GM19372 (cell line): Measurements from ENCODE around the gene ZFX.
"Not testable (repeated sequence)": the region's sequence is repeated elsewhere in the genome, so short reads cannot be mapped to it uniquely, and the experiment has no call there.

Experiments
- ATAC-seq: cut with Tn5 transposase; IDR thresholded peaks from one replicate; pipeline ENCODE4 v1.9.1; 2021; ENCODE audit warnings: mild to moderate bottlenecking, low read depth, moderate library complexity; ENCODE audit not compliant: unreplicated experiment

Gene ZFX

DNA sequence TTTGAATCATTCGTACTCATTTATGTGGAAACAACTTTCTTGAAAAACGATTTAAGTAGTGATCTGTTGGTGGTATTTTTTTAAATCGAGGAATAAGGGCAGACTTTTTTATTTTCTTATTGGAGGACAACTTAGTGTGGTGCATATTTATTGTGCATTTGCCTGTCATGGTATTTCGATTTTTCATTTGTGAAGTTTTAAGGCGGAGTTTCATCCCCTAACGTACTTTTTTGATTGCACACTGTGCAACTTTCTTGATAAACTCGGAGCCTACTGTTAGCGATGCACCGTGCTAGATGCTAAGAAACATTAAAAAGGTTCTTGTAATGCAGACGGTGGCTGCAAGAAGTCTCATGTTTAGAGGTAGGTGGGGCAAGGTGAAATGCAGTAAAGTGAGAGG lies 1.4 kb downstream of the ZFX start:
- ATAC-seq, result no peak

DNA sequence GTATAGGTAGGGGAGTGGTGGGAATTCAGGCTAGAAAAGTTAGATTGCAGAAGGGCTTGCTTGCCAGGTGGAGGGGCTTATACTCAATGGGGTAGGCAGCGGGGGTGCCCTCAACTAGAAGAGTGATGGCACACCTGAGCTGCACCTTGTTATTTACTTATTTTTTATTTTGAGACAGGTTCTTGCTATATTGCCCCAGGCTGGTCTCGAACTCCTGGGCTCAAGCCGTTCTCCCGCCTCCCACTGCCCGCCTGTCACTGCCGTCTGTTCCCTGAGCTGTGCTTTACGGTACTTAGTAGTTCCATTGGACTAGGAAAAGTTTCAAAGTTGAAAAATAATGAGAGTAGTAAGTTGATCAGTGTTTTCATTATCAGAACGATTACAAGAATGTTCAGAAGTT lies 2.0 kb downstream of the ZFX start:
- no peak for ATAC-seq

DNA sequence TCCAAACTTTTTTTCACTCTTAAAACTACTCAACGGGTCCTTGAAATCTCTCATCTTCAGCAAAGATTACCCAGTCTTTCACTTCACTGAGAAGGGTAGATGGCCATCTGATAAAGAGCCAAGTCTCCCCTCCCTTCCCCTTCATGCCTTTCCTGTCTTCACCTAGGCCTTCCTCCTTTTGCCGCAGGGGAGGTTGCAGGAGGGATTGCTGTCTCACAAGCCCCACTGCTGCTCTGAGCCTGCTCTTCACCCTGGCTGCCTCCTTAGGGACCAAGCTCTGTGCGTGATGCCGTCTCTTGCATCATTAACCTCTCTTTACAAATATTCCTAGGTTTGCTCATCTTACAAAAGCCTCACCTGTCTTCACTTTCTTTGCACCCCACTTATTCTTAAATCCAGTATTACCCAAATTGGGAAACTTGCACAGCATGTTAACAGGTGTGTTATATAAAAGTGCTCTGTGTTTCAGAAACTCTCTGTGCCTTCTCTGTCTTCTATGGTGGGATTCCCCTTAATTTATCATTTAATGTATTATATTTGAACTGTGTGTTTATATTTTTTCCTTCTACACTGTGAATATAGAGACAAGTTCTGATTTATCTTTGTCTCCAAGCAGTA lies 3.8 kb downstream of the ZFX start:
- ATAC-seq, result no peak

DNA sequence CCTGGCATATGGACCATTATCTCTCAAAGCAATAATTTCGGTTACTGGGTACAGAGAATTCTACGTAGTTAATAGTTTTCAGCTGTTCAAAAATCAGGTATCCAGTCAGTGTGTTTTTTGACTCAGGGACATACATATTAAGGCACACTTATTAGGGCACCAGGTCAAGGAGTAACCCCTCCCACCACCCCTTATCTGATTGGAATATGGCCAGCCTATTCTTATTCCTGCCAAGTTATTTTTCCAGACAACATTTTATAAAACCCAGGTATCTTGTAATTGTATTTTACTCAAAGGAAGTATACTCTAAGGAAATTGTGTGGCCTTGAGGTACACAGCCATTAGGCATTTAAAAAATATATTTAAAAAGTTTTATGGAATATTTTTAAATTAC lies 4.3 kb downstream of the ZFX start:
- no peak for ATAC-seq

DNA sequence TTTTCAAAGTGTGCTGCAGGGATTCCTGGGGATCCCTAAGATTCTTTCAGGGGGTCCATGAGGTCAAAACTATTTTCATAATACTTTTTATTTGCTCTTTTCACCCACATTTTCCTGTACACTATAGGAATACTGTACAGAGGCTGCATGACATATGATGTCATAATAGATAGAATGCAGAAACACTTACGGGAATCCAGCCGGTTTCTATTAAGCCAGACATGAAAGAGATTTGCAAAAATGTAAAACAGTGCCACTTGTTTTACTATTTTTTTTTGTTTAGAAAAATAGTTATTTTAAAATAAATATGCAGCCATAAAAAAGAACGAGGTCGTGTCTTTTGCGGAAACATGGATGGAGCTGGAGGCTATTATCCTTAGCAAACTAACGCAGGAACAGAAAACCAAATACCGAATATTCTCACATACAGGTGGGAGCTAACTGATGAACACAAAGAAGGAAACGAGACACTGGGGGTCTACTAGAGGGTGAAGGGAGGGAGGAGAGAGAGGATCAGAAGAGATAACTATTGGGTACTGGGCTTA lies 5.0 kb downstream of the ZFX start:
- no peak for ATAC-seq

DNA sequence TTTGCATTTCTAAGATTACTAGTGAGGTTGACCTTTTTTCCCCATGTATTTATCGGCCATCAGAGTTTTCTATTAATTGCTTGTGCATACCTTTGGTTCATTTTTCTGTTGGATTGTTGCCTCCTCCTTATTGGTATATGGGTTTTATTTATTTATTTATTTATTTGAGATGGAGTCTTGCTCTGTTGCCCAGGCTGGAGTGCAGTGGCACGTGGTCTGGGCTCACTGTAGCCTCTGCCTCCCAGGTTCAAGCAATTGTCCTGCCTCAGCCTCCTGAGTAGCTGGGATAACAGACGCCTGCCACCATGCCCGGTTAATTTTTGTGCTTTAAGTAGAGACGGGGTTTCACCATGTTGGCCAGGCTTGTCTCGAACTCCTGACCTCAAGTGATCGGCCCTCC lies 6.2 kb downstream of the ZFX start:
- not testable (repeated sequence) for ATAC-seq

DNA sequence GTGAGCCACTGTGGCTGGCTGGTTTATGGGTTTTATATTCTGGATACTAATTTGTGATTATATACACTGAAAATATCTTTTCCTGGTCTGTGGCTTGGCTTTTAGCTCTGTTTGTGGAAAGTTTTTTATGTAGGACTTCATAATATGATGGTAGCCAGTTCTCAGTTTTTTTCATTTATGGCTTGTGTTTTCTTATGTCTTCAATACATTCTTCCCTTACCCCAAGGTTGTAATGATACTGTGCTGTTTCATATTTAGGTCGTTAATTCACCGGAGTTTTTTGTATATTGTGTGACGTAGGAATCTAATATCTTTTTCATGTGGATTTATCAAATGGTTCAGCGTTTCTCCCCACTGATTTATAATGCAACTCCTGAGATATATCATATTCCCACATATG lies 6.6 kb downstream of the ZFX start:
- ATAC-seq, result no peak

DNA sequence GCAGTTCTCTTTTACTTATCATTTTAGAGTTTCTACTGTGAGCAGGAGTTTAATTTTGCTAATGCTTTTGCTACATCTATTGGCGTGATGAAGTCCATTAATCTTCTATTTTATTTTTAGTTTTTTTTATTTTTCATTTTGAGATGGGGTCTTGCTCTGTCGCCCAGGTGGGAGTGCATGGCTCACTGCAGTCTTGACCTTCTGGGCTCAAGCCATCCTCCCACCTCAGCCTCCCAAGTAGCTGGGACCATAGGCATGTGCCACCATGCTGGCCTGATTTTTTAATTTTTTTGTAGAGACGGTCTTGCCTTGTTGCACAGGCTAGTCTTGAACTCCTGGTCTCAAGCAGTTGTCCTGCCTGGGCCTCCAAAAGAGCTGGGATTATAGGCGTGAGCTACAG lies 9.4 kb downstream of the ZFX start:
- no peak for ATAC-seq

DNA sequence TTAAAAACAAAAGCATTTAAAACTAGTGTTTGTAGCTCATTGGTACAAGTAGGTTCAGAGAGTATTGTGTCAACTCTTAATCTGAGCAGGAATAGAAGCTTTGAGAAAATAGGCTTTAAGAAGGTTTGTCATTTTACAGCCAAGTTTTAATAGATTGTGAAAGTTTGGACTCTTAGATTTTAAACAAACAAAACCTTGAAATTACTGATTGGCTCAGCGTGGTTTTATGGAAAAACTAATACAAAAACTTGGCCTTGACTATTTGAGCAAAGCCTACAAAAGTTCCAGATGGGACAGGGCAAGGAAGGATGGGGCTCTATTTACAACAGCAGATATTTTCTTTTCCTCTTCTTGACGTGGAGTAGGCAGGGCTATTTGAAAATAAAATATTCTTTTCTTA lies 16.5 kb downstream of the ZFX start:
- no peak for ATAC-seq

DNA sequence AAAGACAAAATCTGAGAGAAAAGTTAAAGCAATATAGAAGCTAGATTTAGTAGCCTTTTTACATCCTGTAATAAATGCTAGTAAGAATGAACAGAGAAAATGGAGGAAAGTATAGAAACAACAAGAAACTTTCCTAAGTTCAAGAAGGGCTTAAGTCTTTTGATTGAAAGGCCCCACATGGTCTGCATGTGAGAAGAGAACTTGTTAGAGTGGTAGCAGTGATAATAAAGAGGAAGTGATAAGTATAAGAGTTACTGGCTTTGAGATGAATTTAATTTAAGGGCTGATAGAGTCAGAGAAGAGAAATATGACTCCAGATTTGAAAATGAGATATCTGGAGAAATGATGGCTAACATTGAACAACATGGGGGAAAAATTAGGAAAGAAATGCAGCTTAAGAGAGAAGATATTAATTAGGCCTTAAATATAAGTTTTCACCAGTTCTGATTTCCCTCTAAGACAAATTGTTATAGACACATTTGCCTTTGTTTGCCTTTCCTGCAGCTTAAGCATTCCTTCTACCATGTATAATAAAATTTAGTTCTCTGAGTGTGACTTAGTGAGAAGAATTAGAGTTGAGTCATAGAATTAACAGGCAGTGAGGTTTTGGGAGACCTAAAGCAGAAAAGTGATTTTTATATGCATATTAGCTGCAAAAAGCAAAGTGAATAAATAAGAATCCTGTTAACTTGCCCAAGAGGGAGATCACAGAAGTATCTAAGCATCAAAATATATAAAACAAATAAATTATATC lies 18.4 kb downstream of the ZFX start:
- ATAC-seq, result no peak

DNA sequence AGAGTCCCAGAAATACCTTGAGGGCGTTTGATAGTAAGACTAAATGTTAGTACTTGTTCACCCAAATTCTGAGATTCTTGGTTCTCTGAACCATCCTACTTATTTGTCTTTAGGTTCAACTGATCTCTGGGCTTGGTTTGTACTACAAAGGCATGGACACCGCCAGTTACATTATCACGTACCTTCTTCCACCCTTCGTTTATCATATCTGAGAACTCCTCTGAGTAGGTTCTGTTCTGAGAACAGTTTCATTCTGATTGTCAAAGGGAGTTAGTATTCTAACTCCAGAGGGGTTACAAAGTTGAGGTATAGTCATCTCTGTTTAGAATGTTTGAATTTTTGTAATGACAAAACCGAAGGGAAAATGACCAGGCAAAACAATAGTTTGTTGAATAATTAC lies 19.3 kb downstream of the ZFX start:
- no peak for ATAC-seq

DNA sequence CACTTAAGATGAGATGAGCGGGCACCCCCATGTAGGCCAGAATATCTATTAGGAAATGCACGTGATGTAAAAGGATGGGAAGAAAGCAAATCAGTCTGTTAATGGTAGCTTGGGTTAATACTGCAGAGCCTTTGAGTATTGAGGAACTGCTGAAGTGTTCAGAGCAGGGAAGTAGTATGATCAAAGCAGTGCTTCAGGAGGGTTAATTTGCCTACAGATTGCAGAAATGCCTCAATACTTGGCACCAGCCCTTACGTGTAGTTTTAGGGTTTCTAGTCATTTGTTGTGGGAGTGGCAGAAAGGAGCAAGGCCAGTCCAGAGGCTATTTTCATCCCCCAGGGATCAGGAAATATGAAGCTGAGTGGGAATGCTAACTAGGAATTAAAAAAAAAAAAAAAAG lies 19.7 kb downstream of the ZFX start:
- no peak for ATAC-seq

DNA sequence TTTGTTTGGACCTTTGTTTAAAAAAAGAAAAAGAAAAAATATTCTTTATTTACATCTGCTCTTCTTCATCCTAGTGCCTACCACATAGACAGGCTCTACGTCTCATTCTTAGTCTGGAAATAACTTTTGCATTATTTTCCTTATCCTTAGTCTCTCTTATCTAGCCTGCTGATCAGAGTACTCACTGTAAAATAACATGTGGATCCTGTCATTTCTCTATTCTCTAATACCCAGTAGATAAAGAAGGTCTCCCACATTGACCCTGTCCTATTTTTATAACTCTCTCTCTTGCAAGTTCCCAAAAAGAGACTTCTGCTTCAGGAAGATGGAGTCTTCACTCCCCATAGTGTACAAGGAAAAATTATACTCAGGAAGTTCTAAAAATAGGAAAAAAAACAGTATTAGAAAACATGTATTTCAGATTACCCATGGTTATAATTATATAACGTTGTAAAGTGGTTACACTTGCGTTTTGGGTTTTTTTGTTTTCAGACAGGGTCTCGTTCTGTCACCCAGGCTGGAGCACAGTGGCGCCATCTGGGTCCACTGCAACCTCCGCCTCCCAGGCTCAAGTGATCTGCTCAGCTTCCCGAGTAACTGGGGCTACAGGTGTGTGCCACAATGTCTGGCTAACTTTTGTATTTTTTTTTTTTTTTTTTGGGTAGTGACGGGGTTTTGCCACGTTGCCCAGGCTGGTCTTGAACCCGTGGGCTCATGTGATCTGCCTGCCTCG lies 23.8 kb downstream of the ZFX start:
- ATAC-seq, result no peak

DNA sequence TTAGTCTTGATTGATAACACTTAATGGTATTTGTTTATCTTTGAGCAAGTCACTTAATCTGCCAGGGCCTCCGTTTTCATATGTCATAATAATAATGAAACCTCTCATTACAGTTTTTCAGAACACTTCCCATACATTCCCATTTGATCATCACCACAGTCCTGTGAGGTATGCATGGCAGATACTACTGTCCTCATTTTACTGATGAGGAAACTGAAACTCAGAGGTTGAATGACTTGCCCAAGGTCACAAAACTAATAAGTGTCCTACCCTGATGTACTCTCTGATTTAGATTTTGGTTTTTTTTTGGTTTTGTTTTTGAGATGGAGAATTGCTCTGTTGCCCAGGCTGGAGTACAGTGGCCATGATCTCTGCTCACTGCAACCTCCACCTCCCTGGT lies 25.7 kb downstream of the ZFX start:
- ATAC-seq, result no peak

DNA sequence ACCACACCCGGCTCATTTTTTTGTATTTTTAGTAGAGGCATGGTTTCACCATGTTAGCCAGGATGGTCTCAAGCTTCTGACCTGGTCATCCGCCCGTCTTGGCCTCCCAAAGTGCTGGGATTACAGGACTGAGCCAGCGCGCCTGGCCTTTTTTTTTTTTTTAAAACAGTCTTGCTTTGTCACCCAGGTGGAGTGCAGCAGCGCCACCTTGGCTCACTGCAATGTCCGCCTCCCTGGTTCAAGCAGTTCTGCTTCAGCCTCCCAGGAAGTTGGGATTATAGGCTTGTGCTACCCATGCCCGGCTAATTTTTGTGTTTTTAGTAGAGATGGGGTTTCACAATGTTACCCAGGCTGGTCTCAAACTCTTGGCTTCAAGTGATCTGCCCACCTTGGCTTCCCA lies 28.9 kb downstream of the ZFX start:
- no peak for ATAC-seq

DNA sequence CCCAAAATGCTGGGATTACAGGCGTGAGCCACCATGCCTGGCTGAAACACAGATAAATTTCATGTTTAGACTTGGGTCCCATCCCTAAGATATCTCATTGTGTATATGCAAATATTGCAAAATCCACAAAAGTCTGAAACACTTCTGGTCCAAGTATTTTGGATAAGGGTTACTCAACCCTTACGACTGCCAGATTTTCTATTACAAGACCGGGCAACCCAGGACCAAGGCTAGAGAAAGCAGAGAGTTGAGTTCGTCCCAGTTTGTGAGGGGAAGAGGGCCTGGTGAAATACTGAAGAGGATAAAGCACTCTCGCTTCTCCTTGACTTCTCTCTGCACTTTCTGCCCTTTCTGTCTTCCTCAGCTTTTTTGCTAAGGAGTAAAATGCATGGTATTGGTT lies 34.5 kb downstream of the ZFX start:
- ATAC-seq, result no peak

DNA sequence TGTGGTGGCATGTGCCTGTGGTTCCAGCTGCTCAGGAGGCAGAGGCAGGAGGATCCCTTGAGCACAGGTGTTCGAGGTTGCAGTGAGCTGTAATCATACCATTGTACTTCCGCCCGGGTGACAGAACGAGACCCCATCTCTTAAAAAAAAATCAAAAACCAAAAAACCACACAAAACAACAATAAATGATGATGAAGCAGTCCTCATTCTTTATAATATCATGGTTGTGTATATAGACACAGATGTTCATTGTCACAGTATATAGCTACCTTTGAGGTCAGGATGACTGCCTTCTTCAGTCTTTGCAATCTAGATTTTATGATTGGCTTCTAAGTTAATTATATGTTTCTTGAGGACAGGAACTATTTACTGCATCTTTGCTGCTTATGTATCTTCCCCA lies 37.0 kb downstream of the ZFX start:
- ATAC-seq, result no peak

DNA sequence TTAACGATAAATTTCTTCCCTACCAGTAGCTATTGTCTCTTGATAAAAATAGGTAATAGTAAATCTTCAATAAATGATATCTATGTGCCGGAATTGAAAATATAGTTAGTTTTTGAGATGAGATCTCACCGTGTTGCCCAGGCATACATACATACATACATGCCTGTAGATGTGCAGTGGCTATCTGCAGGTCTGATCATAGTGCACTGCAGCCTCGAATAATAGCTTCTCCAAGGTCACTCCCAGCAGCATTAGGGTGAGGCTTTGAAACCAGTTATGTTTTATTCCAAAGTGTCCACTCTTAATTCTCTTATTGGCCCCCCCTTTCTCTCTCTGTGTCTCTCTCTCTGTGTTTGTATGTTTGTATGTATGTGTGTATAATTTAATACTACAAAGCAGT lies 37.5 kb downstream of the ZFX start:
- no peak for ATAC-seq

DNA sequence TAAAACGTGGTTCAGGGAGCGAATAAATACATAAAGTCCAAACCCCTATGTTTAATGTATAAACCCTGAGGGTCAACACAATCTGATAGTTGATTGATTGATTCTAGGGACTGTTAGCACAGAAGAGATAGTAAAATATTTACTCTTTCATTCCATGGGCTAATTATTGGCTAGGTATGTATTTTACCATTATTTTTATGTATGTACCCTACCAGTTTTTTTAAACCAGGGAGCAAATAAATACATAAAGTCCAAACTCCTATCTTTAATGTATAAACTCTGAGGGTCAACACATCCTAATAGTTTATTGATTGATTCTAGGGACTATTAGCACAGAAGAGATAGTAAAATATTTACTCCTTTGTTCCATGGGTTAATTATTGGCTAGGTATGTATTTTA lies 40.0 kb downstream of the ZFX start:
- no peak for ATAC-seq

DNA sequence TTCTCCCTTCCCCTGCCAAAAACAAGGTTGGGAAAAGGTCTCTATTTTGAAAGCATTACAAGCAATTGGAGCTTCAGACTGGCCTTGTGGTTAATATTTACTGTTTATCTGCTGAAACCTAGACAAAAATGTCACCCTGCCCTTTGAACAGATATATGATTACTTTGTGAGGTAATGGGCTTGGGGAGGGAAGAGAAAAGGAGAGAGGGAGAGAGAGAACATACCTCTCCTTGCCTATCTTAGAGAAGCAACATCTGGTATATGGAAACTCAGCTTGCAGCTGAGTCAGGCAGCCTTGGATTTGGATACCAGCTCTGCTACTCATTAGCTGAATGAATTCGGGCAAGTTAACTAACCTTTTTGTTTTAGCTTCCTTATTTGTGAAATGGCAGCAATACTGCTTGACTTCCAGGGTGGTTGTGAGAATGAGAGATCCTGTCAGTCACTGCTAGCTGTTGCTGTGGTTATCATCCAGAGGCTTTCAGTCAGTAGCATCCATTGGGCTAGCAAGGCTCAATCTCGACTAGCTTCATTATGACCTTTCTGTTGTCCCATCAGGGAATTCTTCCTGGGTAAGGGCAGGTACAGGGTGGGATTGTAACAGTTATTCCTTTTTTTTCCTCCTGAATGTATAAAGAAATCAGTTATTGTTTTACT lies 41.1 kb downstream of the ZFX start:
- ATAC-seq, result no peak

DNA sequence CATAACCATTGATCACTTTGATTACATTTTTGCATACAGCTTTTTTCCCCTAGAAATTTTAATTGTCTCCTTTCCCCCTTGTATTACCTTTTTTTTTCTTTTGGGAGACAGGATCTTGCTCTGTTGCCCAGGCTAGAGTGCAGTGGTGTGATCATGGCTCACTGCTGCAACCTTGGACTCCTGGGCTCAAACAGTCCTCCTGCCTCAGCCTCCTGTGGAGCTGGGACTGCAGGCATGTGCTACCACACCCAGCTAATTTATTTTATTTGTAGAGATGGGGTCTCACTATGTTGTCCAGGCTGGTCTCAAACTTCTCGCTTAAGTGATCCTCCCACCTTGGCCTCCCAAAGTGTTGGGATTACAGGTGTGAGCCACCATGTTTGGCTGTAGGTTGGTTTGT lies 47.0 kb downstream of the ZFX start:
- ATAC-seq, result no peak
